NCI-H82 treated with DMSO at 0.1 percent for 48 hours (cell line): Measurements from ENCODE around the gene OR8B12.

Experiments used
- DNase-seq: peaks from one replicate; lab custom pipeline; 2025; ENCODE audit not compliant: unreplicated experiment; lab: John Stamatoyannopoulos, UW

OR8B12 gene, protein sequence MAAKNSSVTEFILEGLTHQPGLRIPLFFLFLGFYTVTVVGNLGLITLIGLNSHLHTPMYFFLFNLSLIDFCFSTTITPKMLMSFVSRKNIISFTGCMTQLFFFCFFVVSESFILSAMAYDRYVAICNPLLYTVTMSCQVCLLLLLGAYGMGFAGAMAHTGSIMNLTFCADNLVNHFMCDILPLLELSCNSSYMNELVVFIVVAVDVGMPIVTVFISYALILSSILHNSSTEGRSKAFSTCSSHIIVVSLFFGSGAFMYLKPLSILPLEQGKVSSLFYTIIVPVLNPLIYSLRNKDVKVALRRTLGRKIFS

DNA sequence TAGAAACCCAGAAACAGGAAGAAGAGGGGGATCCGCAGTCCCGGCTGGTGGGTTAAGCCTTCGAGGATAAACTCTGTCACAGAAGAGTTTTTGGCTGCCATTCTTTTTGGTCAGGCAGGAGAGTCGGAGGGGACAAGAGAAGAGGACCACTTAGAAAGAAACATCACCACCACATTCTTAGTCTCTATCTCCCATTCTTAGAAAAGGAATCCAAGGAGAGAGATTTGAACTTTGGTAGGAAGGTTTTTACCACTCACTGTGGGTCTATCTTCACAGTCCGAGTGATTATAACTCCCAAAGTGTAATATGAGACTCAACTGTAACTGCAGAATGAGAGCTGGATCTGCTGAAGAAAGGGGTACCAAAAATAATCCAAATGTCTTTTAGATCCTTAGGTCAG is at the start of gene OR8B12:
OR8B12 (minus strand) TSS at position 101 of the 400 bp plus-strand sequence; CDS start at position 101, 0 bp downstream.
- no peak for DNase-seq

DNA sequence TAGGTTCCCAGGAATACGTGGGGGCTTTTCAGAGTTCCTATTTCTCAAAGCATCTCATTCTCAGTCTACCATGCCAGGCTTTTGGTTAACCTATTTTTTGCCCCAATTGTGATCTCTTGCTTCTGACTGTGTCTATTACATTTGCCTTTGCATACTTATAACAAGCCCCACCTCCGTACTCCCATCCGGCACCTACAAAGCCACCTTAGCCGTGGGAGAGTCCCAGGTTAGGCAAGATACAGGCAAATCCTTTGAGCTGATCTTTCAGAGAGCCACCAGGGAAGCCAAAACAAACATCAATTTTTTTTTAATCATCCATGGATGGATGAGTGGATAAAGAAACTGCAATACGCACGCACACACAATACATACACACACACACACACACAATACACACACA is 49.2 kb upstream of the OR8B12 start:
- DNase-seq, result no peak

DNA sequence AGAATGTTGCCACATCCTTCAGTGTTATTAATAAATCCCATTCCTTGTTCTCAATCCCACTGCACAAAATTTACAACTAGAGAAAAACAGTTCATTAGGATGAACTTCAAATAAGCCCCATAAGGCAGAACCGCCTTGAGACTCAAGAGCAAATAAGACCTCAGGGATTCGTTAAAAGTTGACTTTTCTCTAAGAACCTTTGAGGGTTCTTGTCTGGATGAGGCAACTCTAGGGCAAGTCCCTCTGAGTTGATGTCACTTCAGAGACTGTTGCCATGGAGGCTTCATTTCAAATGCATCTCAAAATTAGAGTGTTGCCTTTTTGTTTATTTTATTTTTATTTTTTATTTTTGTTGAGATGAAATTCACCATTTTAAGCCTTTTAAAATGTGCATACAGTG is 48.0 kb upstream of the OR8B12 start:
- DNase-seq, result no peak

DNA sequence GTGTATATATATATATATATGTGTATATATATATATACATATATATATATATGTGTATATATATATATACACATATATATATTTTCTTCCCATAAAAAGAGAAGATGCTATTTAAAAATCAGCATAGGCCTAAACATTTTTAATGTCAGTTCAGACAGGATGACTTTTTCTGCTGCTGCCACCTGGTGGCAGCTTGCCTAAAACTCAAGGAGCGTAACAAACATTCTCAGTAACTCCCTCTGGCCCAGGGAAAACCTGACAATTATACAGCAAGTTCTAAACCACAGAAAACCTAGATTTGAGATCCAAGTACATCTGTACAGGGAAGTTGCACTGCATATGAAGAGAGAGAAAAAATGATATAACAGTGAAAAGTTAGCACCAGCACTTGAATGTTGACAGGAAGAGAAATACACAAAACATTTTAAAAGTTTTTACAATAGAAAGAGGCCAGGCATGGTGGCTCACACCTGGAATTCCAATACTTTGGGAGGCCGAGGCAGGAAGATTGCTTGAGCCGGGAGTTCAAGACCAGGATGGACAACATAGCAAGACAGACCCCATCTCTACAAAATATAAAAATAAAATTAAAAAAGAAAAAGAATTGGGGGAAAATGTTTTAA is 42.9 kb upstream of the OR8B12 start:
- no peak for DNase-seq

DNA sequence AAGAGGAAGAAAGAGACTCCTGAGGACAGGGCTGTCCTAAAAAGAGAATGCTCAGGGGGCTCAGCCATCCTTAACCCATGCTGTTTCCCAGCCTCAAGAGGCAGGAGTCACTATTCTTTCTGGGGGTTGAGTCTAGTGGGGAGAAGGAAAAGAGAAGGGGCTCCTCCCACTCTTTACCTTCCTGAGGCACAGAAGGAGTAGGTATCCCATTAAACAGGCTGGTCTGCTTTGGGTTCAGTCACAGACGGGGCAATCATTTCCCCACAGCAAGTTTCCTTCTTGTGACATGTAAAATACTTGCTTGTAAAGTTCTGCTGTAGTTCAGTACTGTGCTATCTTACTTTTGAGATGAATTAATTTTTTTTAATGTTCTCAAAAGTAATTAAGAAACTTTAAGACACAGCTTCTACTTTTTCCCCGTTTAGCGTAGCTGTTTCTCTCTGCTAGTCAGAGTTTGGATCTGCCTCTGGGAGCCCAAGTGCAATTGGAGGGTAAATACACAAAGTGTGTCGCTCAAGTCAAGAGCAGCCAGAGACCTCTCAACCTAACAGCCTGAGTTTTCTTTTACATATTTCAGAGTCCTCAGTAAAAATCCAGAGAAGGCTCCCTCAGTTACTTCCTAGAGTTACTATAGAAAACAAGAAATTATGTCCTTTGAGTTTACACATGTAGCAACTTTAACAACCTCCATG is 41.4 kb upstream of the OR8B12 start:
- no peak for DNase-seq

DNA sequence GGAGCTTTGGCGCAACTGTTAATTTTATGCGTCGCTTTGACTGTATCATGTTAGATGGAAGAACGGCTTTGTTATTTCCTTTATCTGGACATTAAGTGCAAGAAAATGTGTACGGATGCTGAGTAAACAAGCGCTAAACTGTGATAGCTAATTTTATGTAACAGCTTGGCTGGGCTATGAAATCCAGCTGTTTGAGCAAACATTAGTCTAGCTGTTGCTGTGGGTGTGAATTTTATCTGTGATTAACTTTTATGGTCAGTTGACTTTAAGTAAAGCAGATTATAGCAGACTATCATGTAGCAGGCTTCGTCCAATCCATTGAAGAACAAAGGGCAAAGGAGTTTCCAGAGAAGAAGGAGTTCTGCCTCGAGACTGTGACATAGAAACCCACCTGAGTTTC is 40.3 kb upstream of the OR8B12 start:
- no peak for DNase-seq

DNA sequence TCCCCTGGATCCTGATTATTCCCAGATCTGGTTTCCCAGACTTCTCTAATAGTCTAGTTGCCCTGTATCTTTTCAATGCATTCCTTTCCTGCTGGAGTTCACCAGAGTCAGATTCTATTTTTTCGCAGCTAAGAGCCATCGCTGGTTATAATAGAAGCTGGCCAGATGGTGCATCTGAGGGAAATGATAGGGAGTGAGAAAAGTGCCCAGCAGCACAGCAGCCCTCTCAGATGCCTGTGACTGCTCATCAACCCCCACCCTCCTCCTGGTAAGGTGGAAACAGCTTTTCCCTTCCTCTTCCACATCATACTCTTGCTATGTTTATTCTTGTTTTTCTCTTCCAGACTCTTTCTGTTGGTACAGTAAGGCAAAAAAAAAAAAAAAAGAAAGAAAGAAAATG is 39.1 kb upstream of the OR8B12 start:
- no peak for DNase-seq

DNA sequence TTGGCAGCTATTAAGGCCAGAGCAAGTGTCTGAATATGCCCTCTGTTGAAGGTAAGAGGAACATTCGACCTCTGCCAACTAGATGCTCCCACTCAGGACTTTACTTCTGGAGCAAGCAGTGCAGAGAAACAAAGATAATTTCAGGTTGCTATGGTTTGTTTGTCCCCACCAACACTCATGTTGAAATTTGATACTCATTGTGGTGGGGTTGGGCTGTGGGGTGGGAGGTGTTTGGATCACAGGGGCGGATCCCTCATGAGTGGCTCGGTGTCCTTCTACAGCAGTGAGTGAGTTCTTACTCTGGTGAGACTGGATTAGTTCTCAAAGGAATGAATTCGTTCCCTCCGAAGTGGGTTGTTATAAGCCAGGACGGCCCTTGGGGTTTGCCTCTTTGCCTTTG is 38.4 kb upstream of the OR8B12 start:
- no peak for DNase-seq

DNA sequence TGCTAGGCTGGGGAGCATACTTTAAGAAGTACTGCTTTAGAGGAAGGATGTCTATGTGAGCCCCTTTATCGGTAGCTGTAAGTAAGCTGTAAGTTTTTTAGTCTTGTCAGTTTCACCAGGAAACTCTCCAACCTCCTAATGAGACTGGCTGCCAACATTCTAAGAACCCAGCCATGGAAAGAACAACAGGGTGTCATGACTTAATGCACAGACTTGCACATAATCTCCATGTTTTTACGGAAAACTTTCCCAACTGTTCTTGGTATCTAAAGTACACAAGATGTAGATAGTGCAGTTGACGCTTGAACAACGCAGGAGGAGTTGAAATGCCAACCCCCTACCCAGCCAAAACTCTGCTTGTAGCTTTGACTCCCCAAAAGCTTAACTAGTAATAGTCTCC is 35.3 kb upstream of the OR8B12 start:
- no peak for DNase-seq

DNA sequence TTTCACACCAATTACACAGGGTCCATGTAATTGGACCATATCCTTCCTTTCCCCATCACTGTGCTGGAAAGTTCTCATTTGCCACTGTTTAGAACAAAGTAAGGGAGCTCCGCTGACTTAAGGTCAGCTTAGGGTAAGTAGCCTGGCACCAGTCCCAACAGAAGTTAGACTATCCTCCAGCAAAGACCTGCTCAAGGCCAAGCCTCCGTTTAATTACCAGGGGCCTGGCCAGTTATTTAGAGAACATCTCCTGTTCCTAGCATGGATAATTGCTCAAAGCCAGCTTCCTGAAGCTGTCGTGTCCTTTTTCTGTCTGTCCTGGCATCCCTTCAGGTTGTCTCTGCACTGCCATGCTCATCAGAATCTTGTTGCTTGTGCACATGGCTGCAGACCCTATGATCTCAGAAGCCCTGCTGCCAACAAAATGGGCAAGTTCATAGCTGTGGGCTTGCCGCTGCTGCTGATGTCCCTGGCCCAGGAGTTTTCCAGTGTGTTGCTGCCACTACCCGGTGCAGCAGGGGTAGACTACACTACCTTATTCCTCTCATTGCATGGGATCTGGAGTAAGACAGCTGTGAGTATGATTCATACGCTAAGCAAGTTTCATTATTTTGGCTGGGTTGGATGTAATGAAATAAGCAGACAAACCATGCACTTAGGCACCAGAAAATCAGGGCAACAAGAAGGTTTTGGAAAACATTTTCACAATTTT is 34.4 kb upstream of the OR8B12 start:
- no peak for DNase-seq

DNA sequence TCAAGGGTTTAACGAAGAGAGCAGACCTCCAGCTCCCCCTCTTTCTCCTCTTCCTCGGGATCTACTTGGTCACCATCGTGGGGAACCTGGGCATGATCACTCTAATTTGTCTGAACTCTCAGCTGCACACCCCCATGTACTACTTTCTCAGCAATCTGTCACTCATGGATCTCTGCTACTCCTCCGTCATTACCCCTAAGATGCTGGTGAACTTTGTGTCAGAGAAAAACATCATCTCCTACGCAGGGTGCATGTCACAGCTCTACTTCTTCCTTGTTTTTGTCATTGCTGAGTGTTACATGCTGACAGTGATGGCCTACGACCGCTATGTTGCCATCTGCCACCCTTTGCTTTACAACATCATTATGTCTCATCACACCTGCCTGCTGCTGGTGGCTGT is 26.7 kb upstream of the OR8B12 start:
- no peak for DNase-seq

DNA sequence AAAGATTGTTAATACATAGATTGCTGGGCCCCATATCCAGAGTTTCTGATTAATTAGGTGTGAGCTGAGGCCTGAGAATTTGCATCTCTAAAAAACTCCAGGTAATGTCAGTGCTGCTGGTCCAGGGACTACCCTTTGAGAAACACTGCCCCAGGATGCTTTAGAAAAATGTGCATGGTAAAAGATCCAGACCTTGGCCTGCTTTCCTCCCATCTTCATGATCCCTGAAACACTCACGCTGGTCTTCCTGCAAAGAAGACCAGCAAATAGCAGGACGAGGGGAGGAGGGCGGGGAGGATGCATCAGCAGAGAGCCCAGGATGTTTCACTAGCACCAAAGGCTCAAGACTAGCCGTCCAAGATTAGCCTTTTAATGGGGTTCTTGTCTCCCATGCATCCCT is 26.2 kb upstream of the OR8B12 start, which contains the start of gene OR8A1:
OR8A1 (plus strand) TSS at position 301 of the 400 bp plus-strand sequence. CDS start 123 bp downstream, outside the sequence.
- no peak for DNase-seq

DNA sequence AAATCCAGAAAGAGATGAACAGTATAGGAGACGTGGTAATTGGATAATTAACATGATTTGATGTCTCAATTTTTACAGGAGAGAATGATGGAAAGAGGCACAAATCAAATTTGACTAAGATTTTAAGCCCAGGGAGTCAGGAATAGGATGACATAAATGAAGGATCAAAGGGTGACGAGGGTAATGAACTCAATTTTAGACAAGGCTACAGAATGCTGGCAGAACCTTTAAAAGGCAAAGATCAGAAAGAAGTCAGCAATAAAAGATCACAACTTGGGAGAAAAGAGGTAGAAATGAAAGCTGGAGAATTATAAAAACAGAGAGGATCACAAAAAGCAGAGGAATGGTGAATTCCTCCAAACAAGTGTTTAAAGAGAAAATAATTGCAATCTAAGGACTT is 13.4 kb upstream of the OR8B12 start:
- no peak for DNase-seq

DNA sequence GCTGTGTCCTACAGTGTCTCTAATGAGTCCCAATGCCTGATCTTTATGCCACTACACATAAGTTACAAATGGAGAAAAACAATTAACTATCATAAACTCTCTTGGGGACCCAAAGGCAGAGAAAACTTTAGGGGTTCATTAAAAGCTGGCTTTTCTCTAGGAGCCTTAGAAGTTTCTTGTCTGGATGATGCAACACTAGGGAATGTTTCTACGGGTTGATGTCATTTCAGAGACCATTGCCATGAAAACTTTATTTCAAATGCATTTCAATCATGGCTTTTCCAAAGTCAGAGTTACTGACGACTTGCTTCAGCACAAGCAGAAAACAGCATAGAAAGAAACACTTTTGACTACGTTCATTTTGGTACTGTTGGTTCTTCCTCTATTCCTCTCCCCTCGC is 8.5 kb upstream of the OR8B12 start:
- DNase-seq, result no peak

DNA sequence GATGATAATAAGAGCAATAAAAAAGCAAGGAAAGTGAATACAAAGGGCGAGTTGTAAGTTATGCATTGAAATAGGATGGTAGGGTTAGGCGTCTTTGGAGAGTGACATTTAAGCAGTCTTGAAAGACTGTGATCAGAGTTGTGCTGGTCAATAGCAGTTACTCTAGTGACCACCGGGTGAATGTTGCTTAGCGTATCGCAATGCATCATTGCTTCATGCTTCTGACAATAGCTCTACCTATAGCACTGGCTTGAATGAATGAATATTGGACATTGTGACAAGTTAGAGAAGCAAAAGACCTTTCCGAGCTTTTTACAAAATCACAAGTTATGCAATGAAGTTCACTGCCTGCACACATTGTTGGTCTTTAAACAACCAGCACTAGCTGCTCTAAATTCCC is 7.7 kb upstream of the OR8B12 start:
- no peak for DNase-seq

DNA sequence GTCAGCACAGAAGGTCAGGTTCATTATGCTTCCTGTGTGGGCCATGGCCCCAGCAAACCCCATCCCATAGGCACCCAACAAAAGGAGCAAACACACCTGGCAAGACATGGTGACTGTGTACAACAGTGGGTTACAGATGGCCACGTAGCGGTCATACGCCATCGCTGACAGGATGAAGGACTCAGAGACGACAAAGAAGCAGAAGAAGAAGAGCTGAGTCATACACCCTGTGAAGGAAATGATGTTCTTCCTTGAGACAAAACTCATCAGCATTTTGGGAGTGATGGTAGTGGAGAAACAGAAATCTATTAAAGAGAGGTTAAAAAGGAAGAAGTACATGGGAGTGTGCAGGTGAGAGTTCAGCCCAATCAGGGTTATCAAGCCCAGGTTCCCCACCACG is 309 bp downstream of the OR8B12 start:
- no peak for DNase-seq

DNA sequence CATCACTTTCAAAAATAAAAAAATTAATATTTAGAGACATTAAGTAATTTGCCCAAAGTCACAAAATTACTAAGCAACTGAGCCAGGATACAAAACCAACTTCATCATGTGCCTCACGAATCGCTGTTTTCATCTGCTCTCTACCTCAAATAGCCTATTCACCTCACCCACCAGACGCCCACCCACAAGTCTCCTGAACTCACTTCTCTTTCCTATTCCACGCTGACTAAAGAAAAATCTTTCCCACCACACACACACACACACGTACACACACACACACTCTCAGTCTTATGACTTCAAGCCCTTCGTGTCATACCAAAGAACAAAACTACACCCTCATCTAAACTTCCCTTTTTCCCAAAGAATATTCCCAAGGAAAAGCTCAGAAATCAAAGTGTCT is 2.2 kb downstream of the OR8B12 start:
- DNase-seq, result no peak

DNA sequence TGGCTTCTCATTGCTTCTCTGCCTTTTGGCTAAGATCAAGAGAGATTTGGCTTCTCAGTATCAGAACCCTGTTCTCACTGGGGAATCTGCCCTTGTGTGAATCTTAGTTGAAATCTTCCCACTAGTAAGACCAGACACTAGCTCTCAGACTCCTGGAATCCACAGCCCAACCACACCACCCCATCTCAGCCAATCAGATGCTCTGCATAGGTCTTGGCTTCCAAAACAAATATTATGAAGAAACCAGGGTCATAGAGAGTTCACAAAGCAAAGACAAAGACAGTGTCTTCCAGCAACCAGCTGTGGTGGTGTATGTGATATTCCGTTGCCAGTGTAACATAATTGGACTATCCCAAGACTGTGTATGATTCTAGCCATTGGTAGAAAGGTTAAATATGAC is 5.4 kb downstream of the OR8B12 start:
- no peak for DNase-seq

DNA sequence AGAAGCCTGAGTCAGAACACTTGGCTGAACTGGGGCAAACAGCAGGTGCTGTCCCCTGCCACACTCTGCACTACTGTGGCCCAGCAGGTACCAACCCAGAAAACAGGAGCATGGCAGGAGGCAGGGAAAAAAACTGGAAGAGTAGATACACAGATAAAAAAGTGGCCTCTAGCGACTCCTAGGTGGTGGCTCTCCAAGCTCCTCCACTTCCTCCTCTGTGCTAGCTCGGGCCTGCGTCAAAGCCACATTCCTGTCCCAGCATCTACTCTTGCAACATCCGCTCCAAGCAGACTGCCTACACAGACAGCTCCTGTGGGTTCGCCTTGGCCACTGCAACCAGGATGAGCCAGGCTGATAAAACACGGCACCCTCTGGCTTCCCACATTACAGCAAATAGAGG is 6.9 kb downstream of the OR8B12 start:
- DNase-seq, result no peak

DNA sequence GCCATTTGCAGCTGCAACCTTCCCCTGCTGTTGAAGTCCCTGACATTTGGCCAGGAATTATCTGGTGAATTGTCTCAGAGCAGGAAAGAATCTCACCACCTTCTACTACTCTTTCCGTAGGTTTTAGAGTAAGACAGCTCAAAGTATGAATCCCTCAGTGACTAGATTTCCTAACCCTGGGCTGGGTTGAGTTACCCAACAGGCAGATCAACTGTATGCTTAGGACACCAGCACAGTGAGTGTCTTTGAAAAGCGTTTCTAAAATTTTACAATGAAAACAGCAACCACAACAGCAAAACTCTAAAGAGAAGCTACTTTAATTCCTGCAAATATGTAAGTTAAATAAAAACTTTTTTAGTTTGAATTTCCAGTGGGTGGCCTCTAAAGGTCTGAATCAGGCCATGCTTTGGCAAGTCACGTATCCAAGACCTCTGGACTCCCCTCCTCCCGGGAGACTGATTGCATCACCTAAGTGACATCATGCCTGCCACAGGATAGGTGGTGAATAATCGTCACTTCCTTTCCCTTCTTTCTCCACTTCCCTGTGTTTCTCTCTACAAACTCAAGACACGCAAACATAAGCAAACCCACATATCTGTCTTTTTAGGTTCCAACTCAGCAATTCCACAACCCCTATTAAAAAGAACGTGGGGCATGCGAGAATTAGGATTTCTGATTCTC is 7.8 kb downstream of the OR8B12 start:
- no peak for DNase-seq

DNA sequence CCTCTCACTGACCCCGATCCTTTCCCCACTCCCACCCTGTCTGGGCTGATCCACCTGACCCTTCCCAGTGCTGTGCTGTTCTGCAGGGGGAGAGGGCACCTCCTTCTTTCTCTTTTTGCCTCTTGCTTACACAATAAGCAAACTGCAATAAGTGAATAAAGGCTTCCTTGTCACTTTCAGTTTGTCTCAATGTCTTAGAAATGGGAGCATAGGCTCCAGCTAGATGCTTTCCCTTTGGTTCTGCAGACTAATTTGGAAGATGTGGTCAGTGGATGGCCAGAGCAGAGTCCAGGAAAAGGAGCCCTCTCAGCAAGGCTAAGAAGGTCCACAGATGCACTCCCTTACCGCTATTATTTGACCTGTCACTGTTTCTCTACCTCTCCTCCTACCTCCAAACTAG is 9.4 kb downstream of the OR8B12 start:
- DNase-seq, result no peak
